Endothelial cell of umbilical vein (primary cell): ENCODE results near the gene RPS6KL1. TPM values are rescaled to one million over a fixed set of nuclear protein-coding genes. Genes with fewer than 3 reads are reported as not detected.

Experiments
- BruUV-seq: library from RNA; stranded (reverse); fragments of 400-500 nt; replicated peaks from 2 replicates; lab custom pipeline; 2021; lab: Mats Ljungman, UMichigan
- CTCF ChIA-PET: fragments of 300-600, 350-600 bp; sonication (Branson Sonifier 250); formaldehyde crosslinking; loops from one replicate; lab custom pipeline; 2021; ENCODE audit warnings: antibody characterized with exemption, inconsistent platforms; lab: Charles Lee
- POLR2A ChIA-PET: fragments of 300-600, 350-600 bp; sonication (Branson Sonifier 250); formaldehyde crosslinking; loops from one replicate; lab custom pipeline; 2021; ENCODE audit warnings: antibody characterized with exemption, inconsistent platforms; lab: Charles Lee
- DNase-seq: peaks from one replicate; pipeline ENCODE4 v3.0.0-alpha.2; 2011; ENCODE audit warnings: low read depth, low spot score
- FAIRE-seq: peaks from 2 replicates; lab custom pipeline; 2011; peaks lifted over from hg19 to GRCh38; lab: Jason Lieb, UNC
- H2AFZ ChIP-seq: 2 replicates; pipeline ENCODE4 v1.6.0; 2012; ENCODE audit warnings: low read depth, low read length, control low read depth, inconsistent platforms
- H3K27ac ChIP-seq: 2 replicates; pipeline ENCODE4 v1.5.1; 2011; ENCODE audit warnings: low read depth, mild to moderate bottlenecking, control low read depth, low read length, moderate library complexity; ENCODE audit not compliant: insufficient read depth
- H3K27me3 ChIP-seq, 2 experiments: 2 replicates each; pipeline versions ENCODE4 v1.6.0 to v1.6.1; 2011; ENCODE audit warnings: low read length in 2 of 2, mixed read lengths in 1 of 2; ENCODE audit not compliant: control insufficient read depth in 2 of 2, insufficient read depth in 2 of 2
- H3K36me3 ChIP-seq, 2 experiments: 2 replicates in 1 of 2; 3 replicates in 1 of 2; pipeline ENCODE4 v1.5.1; 2011; ENCODE audit warnings: low read length in 2 of 2, mild to moderate bottlenecking in 1 of 2, moderate library complexity in 1 of 2; ENCODE audit not compliant: control insufficient read depth in 2 of 2, insufficient read depth in 2 of 2; ENCODE audit errors: extremely low read depth in 1 of 2
- H3K4me1 ChIP-seq: 3 replicates; pipeline ENCODE4 v1.5.1; 2011; ENCODE audit warnings: mild to moderate bottlenecking, low read length; ENCODE audit not compliant: control insufficient read depth, insufficient read depth; ENCODE audit errors: extremely low read depth
- H3K4me2 ChIP-seq: 2 replicates; pipeline ENCODE4 v1.6.1; 2011; ENCODE audit warnings: low read length, control low read depth, mixed read lengths; ENCODE audit not compliant: insufficient read depth
- H3K4me3 ChIP-seq, 3 experiments: fragments of 200-600 bp in 1 of 3; sonication (generic), shearing (Covaris generic) in 1 of 3; replicated peaks in 1 of 3; 2 replicates each; pipeline ENCODE4 v1.5.1; 2011 to 2016; ENCODE audit warnings: control low read depth in 3 of 3, low read length in 3 of 3, mild to moderate bottlenecking in 2 of 3, inconsistent platforms in 1 of 3, low read depth in 1 of 3, moderate library complexity in 1 of 3; ENCODE audit not compliant: insufficient read depth in 1 of 3
- H3K79me2 ChIP-seq: 2 replicates; pipeline ENCODE4 v1.6.0; 2012; ENCODE audit warnings: low read length, inconsistent platforms; ENCODE audit not compliant: control insufficient read depth, insufficient read depth
- H3K9ac ChIP-seq: replicated peaks from 2 replicates; pipeline ENCODE3; 2011; ENCODE audit warnings: low read length, control low read depth; ENCODE audit not compliant: insufficient read depth; ENCODE audit errors: extremely low read depth
- H3K9me1 ChIP-seq: replicated peaks from 3 replicates; pipeline ENCODE4 v1.6.0; 2011; ENCODE audit warnings: mild to moderate bottlenecking, low read length; ENCODE audit not compliant: control insufficient read depth, insufficient read depth; ENCODE audit errors: extremely low read depth
- H3K9me3 ChIP-seq: replicated peaks from 2 replicates; pipeline ENCODE4 v1.5.1; 2012; ENCODE audit warnings: low read length, inconsistent platforms; ENCODE audit not compliant: control insufficient read depth, insufficient read depth
- H4K20me1 ChIP-seq: replicated peaks from 2 replicates; pipeline ENCODE3; 2011; ENCODE audit warnings: mild to moderate bottlenecking, low read length; ENCODE audit not compliant: control insufficient read depth, insufficient read depth; ENCODE audit errors: extremely low read depth
- EZH2 ChIP-seq: IDR thresholded peaks from 2 replicates; pipeline ENCODE4 v1.6.1; 2012; ENCODE audit warnings: borderline replicate concordance, low read depth, mild to moderate bottlenecking, moderate library complexity, low read length, inconsistent platforms; ENCODE audit not compliant: severe bottlenecking
- FOS ChIP-seq: IDR thresholded peaks from 2 replicates; pipeline ENCODE4 v1.6.1; 2011; ENCODE audit warnings: mild to moderate bottlenecking, low read length, moderate library complexity, borderline replicate concordance; ENCODE audit not compliant: insufficient read depth
- GATA2 ChIP-seq: IDR thresholded peaks from 2 replicates; pipeline ENCODE4 v1.7.0; 2011; ENCODE audit warnings: low read depth, mild to moderate bottlenecking, moderate library complexity, mixed read lengths, low read length; ENCODE audit not compliant: insufficient read length, insufficient read depth
- JUN ChIP-seq: IDR thresholded peaks from 2 replicates; pipeline ENCODE4 v1.6.1; 2011; ENCODE audit warnings: borderline replicate concordance, low read depth; ENCODE audit not compliant: insufficient read length, insufficient read depth
- MAX ChIP-seq: IDR thresholded peaks from 2 replicates; pipeline ENCODE4 v1.6.1; 2011; ENCODE audit not compliant: insufficient read depth, insufficient read length
- MYC ChIP-seq: IDR thresholded peaks from one replicate; pipeline ENCODE4 v1.6.1; 2011; ENCODE audit warnings: mild to moderate bottlenecking, low read depth, low read length
- POLR2A ChIP-seq: IDR thresholded peaks from 2 replicates; pipeline ENCODE4 v1.6.1; 2012; ENCODE audit warnings: low read depth, mild to moderate bottlenecking, control low read depth, low read length
- POLR2AphosphoS5 ChIP-seq: IDR thresholded peaks from 2 replicates; pipeline ENCODE4 v1.6.1; 2012; ENCODE audit warnings: low read depth, mild to moderate bottlenecking, control low read depth, low read length, moderate library complexity; ENCODE audit not compliant: insufficient read depth
- dilution Hi-C: fragments of 300-500 bp; cut with MboI; formaldehyde crosslinking; loops from one replicate; pipeline ENCODE4 v1.15.0; 2019; ENCODE audit warnings: low sequenced_read_pairs; ENCODE audit not compliant: extremely low pct_ligation_motif_present
- intact Hi-C: fragments of 100-400 bp; cut with micrococcal nuclease; formaldehyde crosslinking; loops from one replicate; pipeline ENCODE4 v1.10.0; 2022
- polyA plus RNA-seq, 4 experiments: library from polyadenylated mRNA; depleted of rRNA in 3 of 4; stranded (reverse) in 3 of 4; unstranded in 1 of 4; fragments of >200 nt; gene quantifications; 2 replicates each; pipeline versions ENCODE4 v1.2.1 to v1.2.3, GENCODE V29; 2011 to 2012; ENCODE audit warnings: missing spikeins in 1 of 4
- total RNA-seq: library from RNA; stranded (reverse); gene quantifications from 2 replicates; pipeline ENCODE4 v1.2.3, GENCODE V29; 2021
- TF ChIP-seq, protein P1 (sequence below), 2 donors: IDR thresholded peaks; 1 replicate in 1 of 2; 2 replicates in 1 of 2; pipeline ENCODE4 v1.5.1; 2011; ENCODE audit warnings: low read length in 2 of 2, mild to moderate bottlenecking in 2 of 2, moderate library complexity in 2 of 2, control low read depth in 1 of 2, inconsistent platforms in 1 of 2, low read depth in 1 of 2; ENCODE audit not compliant: insufficient read depth in 1 of 2; ENCODE audit errors: extremely low read depth in 1 of 2

Gene RPS6KL1
- total and polyA plus RNA-seq, 2 donors (not counting 3 experiments of a cell fraction or from before 2014, with no cell fraction given), result 10.2 to 23.8 TPM

DNA sequence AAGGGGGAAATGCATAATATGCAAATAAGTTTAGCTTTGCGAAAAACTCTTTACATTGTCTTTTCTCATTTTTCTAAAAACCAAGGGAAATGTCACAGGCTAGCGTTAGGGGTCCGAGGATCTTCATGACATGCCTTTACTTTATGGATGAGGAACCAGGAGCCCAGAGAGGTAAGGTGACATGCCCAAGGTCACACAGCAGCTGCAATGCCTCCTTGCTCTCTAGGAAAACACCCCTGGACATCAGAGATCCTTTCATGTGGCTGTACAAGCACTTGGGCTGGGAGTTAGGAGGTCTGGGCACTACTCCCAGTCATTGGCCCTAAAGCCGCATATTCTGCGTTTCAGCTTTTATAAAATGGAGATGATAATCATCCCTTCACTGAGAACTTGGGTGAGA is 47.9 kb downstream of the RPS6KL1 start:
- Histone ChIP-seq H3K4me3 (no peak overlapping the region), H3K9me3 (no peaks in the 10 kb centered on the region), H3K4me1 (peaks cover 6% of the 10 kb centered on the region), H3K4me2 (no peak overlapping the region), H2AFZ (no peak overlapping the region), H3K27ac (no peak overlapping the region), H3K9me1 (no peaks in the 10 kb centered on the region), H3K27me3 (no peaks in the 10 kb centered on the region), H3K9ac (no peak overlapping the region), H3K79me2 (no peaks in the 10 kb centered on the region), H3K36me3 (no peaks in the 10 kb centered on the region), H4K20me1 (no peaks in the 10 kb centered on the region)
- dilution Hi-C loops (no loop called here), intact Hi-C loops (no loop called here)
- FAIRE-seq (no peak), DNase-seq (no peak)
- CTCF ChIA-PET, result interaction anchor here (9.4 to 14.1 kb wide), 2 partner anchors 14 to 31 kb away, joined by 58 to 245 read pairs; no protein-coding TSS in a partner anchor
- POLR2A ChIA-PET, result no interaction called here
- TF ChIP-seq EZH2, result no peak
- no peak for TF ChIP-seq POLR2A
- no peak for TF ChIP-seq FOS
- no peak for TF ChIP-seq MYC
- TF ChIP-seq JUN, result no peak
- no peak for TF ChIP-seq MAX
- no peak for TF ChIP-seq POLR2AphosphoS5
- no TSS peak for BruUV-seq

DNA sequence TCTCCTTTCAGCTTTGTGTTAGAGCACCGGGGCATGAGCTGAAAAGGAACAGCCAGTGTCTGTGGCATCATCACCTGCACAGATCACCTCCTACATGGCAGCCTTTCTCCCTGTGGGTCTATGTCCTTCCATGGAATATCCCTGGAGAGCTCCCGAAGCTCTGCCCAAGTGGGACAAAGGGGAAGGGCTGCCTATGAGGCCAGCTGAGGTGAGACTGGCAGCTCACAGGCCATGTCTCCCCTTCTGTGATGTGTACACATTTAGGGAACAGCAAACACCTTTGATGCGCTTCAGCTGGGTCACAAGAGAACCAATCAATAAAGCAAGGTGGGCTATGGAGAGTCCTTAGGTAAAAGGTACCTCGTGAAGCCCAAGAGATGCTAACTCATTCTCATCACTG is 51.2 kb downstream of the RPS6KL1 start:
- Histone ChIP-seq H3K36me3 (no peaks in the 10 kb centered on the region), H3K9ac (no peak overlapping the region), H3K27ac (no peak overlapping the region), H4K20me1 (no peaks in the 10 kb centered on the region), H3K4me3 (no peak overlapping the region), H3K9me1 (no peaks in the 10 kb centered on the region), H3K79me2 (no peaks in the 10 kb centered on the region), H3K4me2 (no peak overlapping the region), H2AFZ (no peak overlapping the region), H3K27me3 (peaks cover under 1 to 5% of the 10 kb centered on the region in 2 experiments), H3K9me3 (no peaks in the 10 kb centered on the region), H3K4me1 (peaks cover 6% of the 10 kb centered on the region)
- DNase-seq (no peak), FAIRE-seq (no peak)
- no peak for TF ChIP-seq JUN
- no peak for TF ChIP-seq EZH2
- no peak for TF ChIP-seq MYC
- TF ChIP-seq, protein P1, sequence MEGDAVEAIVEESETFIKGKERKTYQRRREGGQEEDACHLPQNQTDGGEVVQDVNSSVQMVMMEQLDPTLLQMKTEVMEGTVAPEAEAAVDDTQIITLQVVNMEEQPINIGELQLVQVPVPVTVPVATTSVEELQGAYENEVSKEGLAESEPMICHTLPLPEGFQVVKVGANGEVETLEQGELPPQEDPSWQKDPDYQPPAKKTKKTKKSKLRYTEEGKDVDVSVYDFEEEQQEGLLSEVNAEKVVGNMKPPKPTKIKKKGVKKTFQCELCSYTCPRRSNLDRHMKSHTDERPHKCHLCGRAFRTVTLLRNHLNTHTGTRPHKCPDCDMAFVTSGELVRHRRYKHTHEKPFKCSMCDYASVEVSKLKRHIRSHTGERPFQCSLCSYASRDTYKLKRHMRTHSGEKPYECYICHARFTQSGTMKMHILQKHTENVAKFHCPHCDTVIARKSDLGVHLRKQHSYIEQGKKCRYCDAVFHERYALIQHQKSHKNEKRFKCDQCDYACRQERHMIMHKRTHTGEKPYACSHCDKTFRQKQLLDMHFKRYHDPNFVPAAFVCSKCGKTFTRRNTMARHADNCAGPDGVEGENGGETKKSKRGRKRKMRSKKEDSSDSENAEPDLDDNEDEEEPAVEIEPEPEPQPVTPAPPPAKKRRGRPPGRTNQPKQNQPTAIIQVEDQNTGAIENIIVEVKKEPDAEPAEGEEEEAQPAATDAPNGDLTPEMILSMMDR (IDR thresholded peaks at IDR 0.05; ENCODE audit: extremely low read depth in 1 of 2, insufficient read depth in 1 of 2, low read depth in 1 of 2, low read length in 2 of 2), result no peak
- TF ChIP-seq MAX, result no peak
- no peak for TF ChIP-seq POLR2A
- TF ChIP-seq FOS, result no peak
- no peak for TF ChIP-seq POLR2AphosphoS5
- TF ChIP-seq GATA2, result no peak
- dilution Hi-C loops, result no loop called here
- ChIA-PET CTCF (interaction anchor here (1.1 to 14.1 kb wide), 4 partner anchors 10 to 198 kb away, joined by 3 to 245 read pairs (median 31); partner anchors contain the start of gene ZC2HC1C), POLR2A (interaction anchor here (0.5 kb wide), 1 partner anchor 157 kb away, joined by 5 read pairs; no protein-coding TSS in a partner anchor)
- no TSS peak for BruUV-seq
- intact Hi-C loops, result no loop called here
